AG04450 (cell line): Measurements from ENCODE around the gene SUMO3. TPM values are rescaled to one million over a fixed set of nuclear protein-coding genes. Genes with fewer than 3 reads are reported as not detected.

Experiments
- CTCF ChIA-PET: fragments of 300-600, 350-600 bp; formaldehyde crosslinking; extraction: SDS; loops from one replicate; lab custom pipeline; 2022; ENCODE audit warnings: antibody characterized with exemption, inconsistent platforms; lab: Charles Lee
- POLR2A ChIA-PET: fragments of 350-600 bp; formaldehyde crosslinking; extraction: SDS; loops from one replicate; lab custom pipeline; 2021; ENCODE audit warnings: antibody characterized with exemption, inconsistent platforms; lab: Yijun Ruan, JAX
- DNase-seq: peaks from one replicate; pipeline ENCODE4 v3.0.0-alpha.2; 2011; ENCODE audit warnings: low read depth, low spot score
- H3K27ac ChIP-seq: one replicate; pipeline ENCODE4 v1.5.1; 2012; ENCODE audit warnings: low read depth, low read length, control low read depth
- H3K27me3 ChIP-seq: one replicate; pipeline ENCODE4 v1.6.0; 2012; ENCODE audit warnings: low read length; ENCODE audit not compliant: control insufficient read depth, insufficient read depth
- H3K4me3 ChIP-seq: 2 replicates; pipeline ENCODE4 v1.5.1; 2011; ENCODE audit warnings: mild to moderate bottlenecking, low read depth, low read length, control low read depth
- H3K9me3 ChIP-seq: 2 replicates; pipeline ENCODE4 v1.5.1; 2012; ENCODE audit warnings: low read length; ENCODE audit not compliant: control insufficient read depth, insufficient read depth
- polyA plus RNA-seq: library from polyadenylated mRNA; depleted of rRNA; stranded (reverse); fragments of >200 nt; gene quantifications from 2 replicates; pipeline ENCODE4 v1.2.3, GENCODE V29; 2011
- TF ChIP-seq, protein P1 (sequence below): IDR thresholded peaks from 2 replicates; pipeline ENCODE4 v1.5.1; 2011; ENCODE audit warnings: low read depth, low read length, control low read depth, inconsistent platforms

The SUMO3 gene
- polyA plus RNA-seq, 1 experiment = 134 TPM

DNA sequence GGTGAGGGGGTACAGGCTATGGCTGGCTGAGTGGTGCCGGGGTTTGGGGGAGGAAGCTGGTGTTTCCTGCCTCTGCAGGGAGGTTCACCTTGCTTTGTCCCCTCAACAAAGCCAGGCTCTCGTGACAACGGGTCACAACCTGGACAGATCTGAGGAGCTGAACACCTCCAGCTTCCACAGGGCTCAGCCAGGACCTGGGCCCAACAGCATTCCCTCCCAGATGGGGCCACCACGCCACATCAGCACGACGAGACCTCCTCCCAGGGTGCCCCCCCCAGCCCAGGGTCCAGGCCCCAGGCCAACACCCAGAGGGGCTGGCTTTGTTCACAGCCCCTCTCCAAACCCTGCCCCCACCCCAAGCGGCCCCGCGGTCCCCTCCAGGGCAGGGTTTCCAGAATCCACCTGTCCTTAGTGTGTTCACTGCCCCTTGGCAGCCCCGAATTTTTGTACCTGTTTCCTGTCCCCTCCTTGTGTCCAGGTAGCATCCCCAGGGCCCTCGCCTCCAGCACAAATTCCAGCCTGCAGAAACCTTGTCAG lies 51.0 kb downstream of the SUMO3 start:
- POLR2A ChIA-PET = no interaction called here
- CTCF ChIA-PET = interaction anchor here (2.1 kb wide), 1 partner anchor 26 kb away, joined by 7 read pairs; no protein-coding TSS in a partner anchor
- no peaks in the 10 kb centered on the region for H3K27me3 ChIP-seq
- H3K4me3 ChIP-seq = no peak overlapping the region
- H3K27ac ChIP-seq = no peak overlapping the region
- no peak for DNase-seq
- H3K9me3 ChIP-seq = no peaks in the 10 kb centered on the region; the same call in 1 of the 2 replicates
- TF ChIP-seq, protein P1, sequence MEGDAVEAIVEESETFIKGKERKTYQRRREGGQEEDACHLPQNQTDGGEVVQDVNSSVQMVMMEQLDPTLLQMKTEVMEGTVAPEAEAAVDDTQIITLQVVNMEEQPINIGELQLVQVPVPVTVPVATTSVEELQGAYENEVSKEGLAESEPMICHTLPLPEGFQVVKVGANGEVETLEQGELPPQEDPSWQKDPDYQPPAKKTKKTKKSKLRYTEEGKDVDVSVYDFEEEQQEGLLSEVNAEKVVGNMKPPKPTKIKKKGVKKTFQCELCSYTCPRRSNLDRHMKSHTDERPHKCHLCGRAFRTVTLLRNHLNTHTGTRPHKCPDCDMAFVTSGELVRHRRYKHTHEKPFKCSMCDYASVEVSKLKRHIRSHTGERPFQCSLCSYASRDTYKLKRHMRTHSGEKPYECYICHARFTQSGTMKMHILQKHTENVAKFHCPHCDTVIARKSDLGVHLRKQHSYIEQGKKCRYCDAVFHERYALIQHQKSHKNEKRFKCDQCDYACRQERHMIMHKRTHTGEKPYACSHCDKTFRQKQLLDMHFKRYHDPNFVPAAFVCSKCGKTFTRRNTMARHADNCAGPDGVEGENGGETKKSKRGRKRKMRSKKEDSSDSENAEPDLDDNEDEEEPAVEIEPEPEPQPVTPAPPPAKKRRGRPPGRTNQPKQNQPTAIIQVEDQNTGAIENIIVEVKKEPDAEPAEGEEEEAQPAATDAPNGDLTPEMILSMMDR = no peak

DNA sequence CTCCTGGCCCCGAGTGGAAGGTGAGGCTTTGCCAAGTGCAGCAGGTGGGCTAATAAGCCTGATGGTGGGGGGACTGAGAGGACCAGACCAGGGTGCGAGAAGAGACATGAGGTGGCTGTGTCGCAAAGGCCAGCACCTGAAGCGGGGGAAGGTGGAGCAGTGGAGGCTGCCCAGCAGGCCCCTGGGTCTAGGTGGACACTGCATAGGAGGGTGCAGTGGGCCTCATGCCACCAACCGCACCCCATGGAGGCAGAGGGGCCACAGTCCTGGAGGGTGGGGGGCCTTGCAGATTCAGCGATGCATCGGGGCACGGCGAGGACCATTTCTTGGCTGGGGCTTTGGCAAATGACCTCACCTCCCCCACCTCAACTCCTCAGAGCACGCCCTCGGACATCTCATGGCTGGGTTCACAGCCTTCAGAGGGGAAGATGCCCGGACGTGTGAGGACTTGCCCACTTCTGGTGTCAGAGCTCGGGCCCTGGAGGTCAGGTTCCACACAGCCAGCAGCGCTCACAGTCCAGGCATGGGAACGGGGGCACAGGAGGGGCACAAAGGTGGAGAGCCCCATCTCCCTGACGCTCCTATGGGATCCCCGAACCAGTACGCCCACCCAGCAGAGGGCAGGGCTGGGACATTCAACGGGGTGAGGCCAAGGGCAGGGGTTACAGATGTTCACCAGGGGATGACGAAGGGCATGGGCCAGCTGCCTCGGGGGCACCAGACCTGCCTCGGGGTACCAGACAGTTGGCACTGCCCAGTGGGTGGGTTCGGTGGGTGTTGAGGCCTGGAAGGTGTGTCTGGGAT lies 51.6 kb downstream of the SUMO3 start:
- POLR2A ChIA-PET = no interaction called here
- Histone ChIP-seq H3K27ac (no peak overlapping the region), H3K4me3 (no peak overlapping the region), H3K27me3 (no peaks in the 10 kb centered on the region), H3K9me3 (no peaks in the 10 kb centered on the region; the same call in 1 of the 2 replicates)
- TF ChIP-seq, protein P1 = no peak
- CTCF ChIA-PET = interaction anchor here (2.1 kb wide), 1 partner anchor 27 kb away, joined by 7 read pairs; no protein-coding TSS in a partner anchor
- no peak for DNase-seq

DNA sequence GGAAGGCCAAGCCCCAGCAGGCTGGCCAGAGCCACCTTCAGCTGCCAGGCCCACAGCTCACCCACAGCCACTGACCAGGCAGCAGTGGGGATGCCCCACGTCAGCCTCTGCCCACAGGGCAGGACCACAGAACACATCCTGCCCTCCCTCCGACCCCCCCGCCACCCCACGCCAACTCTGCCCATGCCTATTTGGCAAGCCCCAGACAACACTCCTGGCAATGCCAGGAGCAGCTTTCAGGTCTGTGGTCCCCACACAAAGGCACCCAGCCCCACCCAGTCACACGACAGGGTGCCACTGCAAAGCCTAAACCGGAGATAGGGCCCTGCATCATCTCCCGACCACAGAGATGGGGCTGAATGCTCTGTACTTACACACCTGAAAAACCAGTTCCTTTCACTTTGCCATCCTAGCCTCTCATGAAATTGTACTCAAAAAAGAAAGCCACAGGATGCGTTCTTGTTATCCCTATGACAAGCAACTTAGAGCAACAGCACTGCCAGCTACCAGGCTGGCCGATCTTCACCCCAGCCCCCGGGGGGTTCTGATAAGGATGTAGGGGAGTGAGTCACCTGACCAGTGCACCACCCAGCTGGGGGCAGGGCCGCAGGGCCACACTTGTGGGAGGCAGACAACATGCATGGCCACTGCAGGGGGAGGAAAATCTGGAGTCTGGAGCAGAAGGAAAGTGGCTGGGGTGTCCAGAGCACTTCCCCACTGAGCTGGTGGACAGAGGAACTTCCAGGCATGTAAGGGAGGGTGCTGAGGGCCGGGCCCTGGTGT lies 52.4 kb downstream of the SUMO3 start:
- CTCF ChIA-PET = interaction anchor here (2.1 kb wide), 1 partner anchor 28 kb away, joined by 7 read pairs; no protein-coding TSS in a partner anchor
- no peak for DNase-seq
- TF ChIP-seq, protein P1 = no peak
- H3K4me3 ChIP-seq = no peak overlapping the region
- H3K27ac ChIP-seq = no peak overlapping the region
- no peaks in the 10 kb centered on the region; the same call in 1 of the 2 replicates for H3K9me3 ChIP-seq
- H3K27me3 ChIP-seq = no peaks in the 10 kb centered on the region
- POLR2A ChIA-PET = no interaction called here

DNA sequence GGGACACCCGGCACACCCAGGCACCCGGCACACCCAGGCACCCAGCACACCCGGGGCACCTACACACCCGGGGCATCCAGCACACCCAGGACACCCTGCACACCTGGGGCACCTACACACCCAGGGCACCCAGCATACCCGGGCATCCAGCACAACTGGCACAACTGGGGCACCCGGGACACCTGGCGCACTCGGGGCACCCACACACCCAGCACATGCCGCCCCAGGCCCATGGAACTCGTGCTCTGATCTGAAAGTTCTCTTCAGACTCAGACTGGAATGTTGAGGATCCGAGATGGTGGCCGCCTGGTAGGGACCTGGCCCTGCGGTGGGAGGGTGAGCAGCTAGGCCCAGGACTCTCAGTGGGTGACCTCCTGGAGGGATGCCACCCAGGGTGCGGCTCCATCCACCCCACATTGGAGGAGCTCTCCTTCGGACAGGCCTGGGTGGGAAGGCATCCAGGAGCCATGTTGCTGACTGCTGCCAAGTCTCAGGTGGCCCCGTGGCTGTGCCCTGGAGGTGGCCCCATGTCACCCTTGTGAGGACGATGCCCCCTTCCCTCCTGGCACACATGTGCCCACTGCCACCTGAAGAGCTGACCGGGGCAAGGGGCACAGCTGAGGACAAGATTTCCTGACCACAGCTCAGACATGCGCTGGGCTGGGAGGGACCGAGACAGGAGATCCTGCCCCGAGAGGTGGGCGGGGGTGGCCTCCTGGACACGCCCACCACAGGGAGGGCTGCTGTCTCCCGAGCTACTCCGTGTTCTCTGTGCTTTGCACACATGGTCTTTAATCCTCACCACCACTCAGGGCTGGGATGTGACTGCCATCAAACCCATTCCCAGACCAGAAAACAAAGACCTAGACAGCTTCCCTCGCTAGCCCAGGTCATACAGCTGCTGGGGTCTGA lies 53.3 kb downstream of the SUMO3 start:
- CTCF ChIA-PET = no interaction called here

More for the DNA sequence above, 53.3 kb downstream of the SUMO3 start:
- POLR2A ChIA-PET = no interaction called here
- TF ChIP-seq, protein P1 = no peak
- Histone ChIP-seq H3K4me3 (no peak overlapping the region), H3K9me3 (no peaks in the 10 kb centered on the region; the same call in 1 of the 2 replicates), H3K27me3 (peaks cover 3% of the 10 kb centered on the region), H3K27ac (no peak overlapping the region)
- DNase-seq = no peak
